ENCODE measurements around the gene ABCC4. TPM values are rescaled to one million over a fixed set of nuclear protein-coding genes. Genes with fewer than 3 reads are reported as not detected.

ABCC4 gene
- total and polyA plus RNA-seq, 4 experiments from 2014 or later, result 4.8 to 10.0 (median 6.9) TPM

DNA sequence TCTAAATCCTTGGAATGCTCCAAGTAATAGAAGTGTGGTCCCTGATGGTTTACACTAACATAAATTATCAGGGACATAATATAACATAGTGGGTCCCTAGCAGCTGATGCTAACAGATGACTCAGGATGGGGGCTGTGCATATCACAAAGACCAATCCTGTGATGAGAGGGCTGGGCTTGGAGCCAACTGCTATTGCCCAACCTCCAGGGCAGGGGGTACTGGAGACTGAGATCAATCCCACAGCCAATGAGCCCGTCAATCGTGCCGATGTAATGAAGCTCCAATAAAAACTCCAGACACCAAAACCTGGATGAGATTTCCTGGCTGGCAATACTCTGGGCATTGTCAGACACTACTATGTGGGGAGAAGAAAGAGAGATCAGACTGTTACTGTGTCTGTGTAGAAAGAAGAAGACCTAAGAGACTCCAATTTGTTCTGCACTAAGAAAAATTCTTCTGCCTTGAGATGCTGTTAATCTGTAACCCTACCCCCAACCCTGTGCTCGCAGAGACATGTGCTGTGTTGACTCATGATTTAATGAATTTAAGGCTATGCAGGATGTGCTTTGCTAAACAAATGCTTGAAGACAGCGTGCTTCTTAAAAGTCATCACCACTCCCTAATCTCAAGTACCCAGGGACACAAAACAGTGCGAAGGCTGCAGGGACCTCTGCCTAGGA is 33.4 kb downstream of the ABCC4 start:
- no peaks in the 10 kb centered on the region for H3K27me3 Mint-ChIP-seq
- ChIA-PET CTCF (ENCODE audit: partially characterized antibody) (interaction anchor here (0.5 kb wide), 1 partner anchor 30 kb away, joined by 4 read pairs; no protein-coding TSS in a partner anchor), POLR2A (ENCODE audit: partially characterized antibody) (no interaction called here)

DNA sequence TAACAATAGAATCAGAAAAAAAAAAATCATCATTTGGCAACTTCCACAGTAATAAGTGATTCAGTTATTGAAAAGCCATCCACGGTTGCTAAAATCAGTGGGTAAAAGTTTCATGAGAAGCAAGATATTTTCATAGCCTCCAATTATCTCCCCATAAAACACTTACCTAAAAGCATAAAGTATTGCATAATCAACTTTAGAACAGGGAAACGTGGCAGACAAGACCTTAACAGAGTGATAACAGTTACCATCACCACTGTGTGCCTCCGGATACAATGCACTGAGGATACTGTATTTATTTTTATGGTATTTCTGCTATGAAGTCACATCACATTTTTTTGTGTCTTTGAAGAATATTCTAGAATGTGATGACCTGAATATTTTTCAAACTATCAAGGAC is 37.0 kb downstream of the ABCC4 start:
- Histone ChIP-seq H3K4me3 (ENCODE audit: low read length in 2 of 2) (no peak overlapping the region), H3K27me3 (ENCODE audit: insufficient read depth, low read length) (no peaks in the 10 kb centered on the region), H3K4me1 (ENCODE audit: insufficient read depth, low read length) (no peaks in the 10 kb centered on the region), H3K9me3 (ENCODE audit: control insufficient read depth in 1 of 2, low read length in 2 of 2) (no peaks in the 10 kb centered on the region), H3K27ac (ENCODE audit: low read depth, low read length) (no peak overlapping the region), H3K36me3 (ENCODE audit: insufficient read depth, low read length) (no peaks in the 10 kb centered on the region)
- H3K36me3 Mint-ChIP-seq, result peaks cover 26 to 60% of the 10 kb centered on the region in 2 donors
- peaks cover 2 to 7% (median 4%) of the 10 kb centered on the region in 8 donors for H3K9me3 Mint-ChIP-seq
- no peaks in the 10 kb centered on the region for H3K27me3 Mint-ChIP-seq
- ChIA-PET POLR2A (ENCODE audit: partially characterized antibody) (no interaction called here), CTCF (ENCODE audit: partially characterized antibody) (no interaction called here)
- DNase-seq, result no peak
- no peak overlapping the region for H3K27ac Mint-ChIP-seq
- peaks cover 0 to 4% (median 2%) of the 10 kb centered on the region in 4 donors for H3K4me1 Mint-ChIP-seq
- intact Hi-C loops (cut with micrococcal nuclease), result no loop called here
- no peak overlapping the region for H3K4me3 Mint-ChIP-seq

More for the DNA sequence above, 33.4 kb downstream of the ABCC4 start:
- Mint-ChIP-seq H3K4me3 (no peak overlapping the region), H3K9me3 (peaks cover 2 to 7% (median 4%) of the 10 kb centered on the region in 8 donors), H3K4me1 (peaks cover 0 to 8% (median 2%) of the 10 kb centered on the region in 4 donors), H3K27ac (no peak overlapping the region), H3K36me3 (peaks cover 23 to 52% of the 10 kb centered on the region in 2 donors)
- no peaks in the 10 kb centered on the region for H3K36me3 ChIP-seq (ENCODE audit: insufficient read depth, low read length)
- H3K9me3 ChIP-seq (ENCODE audit: control insufficient read depth in 1 of 2, low read length in 2 of 2), result no peaks in the 10 kb centered on the region
- H3K27ac ChIP-seq (ENCODE audit: low read depth, low read length), result no peak overlapping the region
- intact Hi-C loops (cut with micrococcal nuclease), result no loop called here
- H3K4me1 ChIP-seq (ENCODE audit: insufficient read depth, low read length), result no peaks in the 10 kb centered on the region
- H3K27me3 ChIP-seq (ENCODE audit: insufficient read depth, low read length), result no peaks in the 10 kb centered on the region
- H3K4me3 ChIP-seq (ENCODE audit: low read length in 2 of 2), result no peak overlapping the region
- DNase-seq, result no peak

DNA sequence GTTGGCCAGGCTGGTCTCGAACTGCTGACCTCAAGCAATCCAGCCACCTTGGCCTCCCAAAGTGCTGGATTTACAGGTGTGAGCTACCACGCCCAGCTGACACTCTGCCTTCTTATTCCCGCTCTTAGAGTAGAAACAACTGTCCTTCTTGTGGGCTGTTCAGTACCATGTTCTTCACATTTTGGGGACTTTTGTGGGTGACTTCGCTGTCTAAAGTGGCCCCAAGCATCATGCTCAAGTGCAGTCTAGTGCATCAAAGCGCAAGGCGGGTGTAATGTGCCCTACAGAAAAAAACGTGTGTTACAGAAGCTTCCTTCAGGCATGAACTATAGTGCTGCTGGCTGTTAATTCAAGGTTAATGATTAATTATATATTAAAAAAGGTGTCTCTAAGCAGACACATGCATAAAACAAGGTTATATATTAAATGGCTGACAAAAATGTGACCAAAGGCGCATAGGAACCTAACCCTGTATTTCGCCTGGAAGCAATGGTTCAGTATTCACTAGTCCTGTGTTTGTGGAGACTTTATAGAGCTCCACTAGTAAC is 38.3 kb downstream of the ABCC4 start:
- H3K9me3 ChIP-seq (ENCODE audit: control insufficient read depth in 1 of 2, low read length in 2 of 2), result no peaks in the 10 kb centered on the region
- no peak overlapping the region for H3K4me3 ChIP-seq (ENCODE audit: low read length in 2 of 2)
- no peak for DNase-seq
- intact Hi-C loops (cut with micrococcal nuclease), result no loop called here
- Mint-ChIP-seq H3K27ac (no peak overlapping the region), H3K9me3 (peaks cover 2 to 7% (median 4%) of the 10 kb centered on the region in 8 donors), H3K36me3 (peaks cover 24 to 59% of the 10 kb centered on the region in 2 donors), H3K4me3 (peak overlapping the region in 2 of 8 donors; percentile 31 to 50), H3K4me1 (peaks cover 0 to 4% (median 2%) of the 10 kb centered on the region in 4 donors), H3K27me3 (no peaks in the 10 kb centered on the region)
- ChIA-PET CTCF (ENCODE audit: partially characterized antibody) (no interaction called here), POLR2A (ENCODE audit: partially characterized antibody) (no interaction called here)
- H3K27ac ChIP-seq (ENCODE audit: low read depth, low read length), result no peak overlapping the region
- H3K27me3 ChIP-seq (ENCODE audit: insufficient read depth, low read length), result no peaks in the 10 kb centered on the region
- H3K4me1 ChIP-seq (ENCODE audit: insufficient read depth, low read length), result no peaks in the 10 kb centered on the region
- no peaks in the 10 kb centered on the region for H3K36me3 ChIP-seq (ENCODE audit: insufficient read depth, low read length)

DNA sequence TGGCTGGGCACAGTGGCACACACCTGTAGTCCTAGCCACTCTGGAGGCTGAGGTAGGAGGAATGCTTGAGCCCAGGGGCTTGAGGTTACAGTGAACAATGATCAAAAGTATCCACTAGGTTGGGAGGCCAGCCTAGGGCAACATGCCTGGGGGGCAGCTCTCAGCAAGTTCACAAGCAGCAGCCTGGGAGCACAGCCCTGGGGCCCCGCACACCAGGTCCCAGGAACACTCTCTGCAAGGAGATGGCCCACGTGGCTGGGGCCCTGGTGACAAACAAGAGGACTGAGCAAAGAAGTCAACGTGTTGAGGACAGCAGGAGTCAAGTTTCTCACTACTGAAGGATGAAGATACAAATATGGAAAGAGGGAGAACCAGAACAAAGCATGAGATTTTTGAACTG is 39.3 kb downstream of the ABCC4 start:
- Mint-ChIP-seq H3K9me3 (peaks cover 0 to 7% (median 4%) of the 10 kb centered on the region in 8 donors), H3K4me3 (no peak overlapping the region), H3K4me1 (peaks cover 0 to 4% (median 2%) of the 10 kb centered on the region in 4 donors), H3K27ac (no peak overlapping the region), H3K36me3 (peaks cover 21 to 52% of the 10 kb centered on the region in 2 donors), H3K27me3 (no peaks in the 10 kb centered on the region)
- Histone ChIP-seq H3K4me3 (ENCODE audit: low read length in 2 of 2) (no peak overlapping the region), H3K27me3 (ENCODE audit: insufficient read depth, low read length) (no peaks in the 10 kb centered on the region), H3K9me3 (ENCODE audit: control insufficient read depth in 1 of 2, low read length in 2 of 2) (no peaks in the 10 kb centered on the region), H3K4me1 (ENCODE audit: insufficient read depth, low read length) (no peaks in the 10 kb centered on the region), H3K27ac (ENCODE audit: low read depth, low read length) (no peak overlapping the region), H3K36me3 (ENCODE audit: insufficient read depth, low read length) (no peaks in the 10 kb centered on the region)
- ChIA-PET POLR2A (ENCODE audit: partially characterized antibody) (no interaction called here), CTCF (ENCODE audit: partially characterized antibody) (interaction anchor here (0.7 kb wide), 1 partner anchor 13 kb away, joined by 3 read pairs; no protein-coding TSS in a partner anchor)
- DNase-seq, result no peak
- intact Hi-C loops (cut with micrococcal nuclease), result no loop called here

DNA sequence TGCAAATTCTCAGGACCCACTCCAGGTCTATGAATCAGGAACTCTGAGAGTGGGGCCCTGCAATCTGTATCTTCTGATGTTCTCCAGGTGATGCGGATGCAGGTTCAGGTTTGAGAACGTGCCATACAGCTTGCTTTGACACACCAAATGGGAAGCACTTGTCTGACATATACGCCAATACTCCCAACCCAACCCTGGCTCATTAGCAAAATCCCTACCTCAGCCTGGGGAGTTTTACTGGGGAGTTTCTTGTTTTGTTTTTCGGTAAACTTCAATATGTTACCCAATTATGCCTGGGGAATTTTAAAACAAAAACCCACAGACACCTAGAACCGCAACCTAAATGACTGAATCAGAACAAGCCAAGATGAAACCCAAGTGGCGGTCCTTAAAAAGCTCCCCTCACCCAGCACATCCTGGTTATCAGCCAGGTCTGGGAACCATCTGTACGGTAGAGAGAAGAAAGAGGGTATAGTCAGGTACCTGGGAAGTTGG is 41.2 kb downstream of the ABCC4 start:
- Histone ChIP-seq H3K9me3 (ENCODE audit: control insufficient read depth in 1 of 2, low read length in 2 of 2) (no peaks in the 10 kb centered on the region), H3K36me3 (ENCODE audit: insufficient read depth, low read length) (no peaks in the 10 kb centered on the region), H3K27me3 (ENCODE audit: insufficient read depth, low read length) (no peaks in the 10 kb centered on the region), H3K4me1 (ENCODE audit: insufficient read depth, low read length) (no peaks in the 10 kb centered on the region), H3K4me3 (ENCODE audit: low read length in 2 of 2) (no peak overlapping the region), H3K27ac (ENCODE audit: low read depth, low read length) (no peak overlapping the region)
- intact Hi-C loops (cut with micrococcal nuclease), result no loop called here
- Mint-ChIP-seq H3K9me3 (no peaks in the 10 kb centered on the region), H3K4me3 (no peak overlapping the region), H3K27ac (no peak overlapping the region), H3K27me3 (no peaks in the 10 kb centered on the region), H3K36me3 (peaks cover 12 to 39% of the 10 kb centered on the region in 2 donors), H3K4me1 (peaks cover 0 to 6% (median 4%) of the 10 kb centered on the region in 4 donors)
- POLR2A ChIA-PET (ENCODE audit: partially characterized antibody), result no interaction called here
- DNase-seq, result no peak
- CTCF ChIA-PET (ENCODE audit: partially characterized antibody), result no interaction called here

DNA sequence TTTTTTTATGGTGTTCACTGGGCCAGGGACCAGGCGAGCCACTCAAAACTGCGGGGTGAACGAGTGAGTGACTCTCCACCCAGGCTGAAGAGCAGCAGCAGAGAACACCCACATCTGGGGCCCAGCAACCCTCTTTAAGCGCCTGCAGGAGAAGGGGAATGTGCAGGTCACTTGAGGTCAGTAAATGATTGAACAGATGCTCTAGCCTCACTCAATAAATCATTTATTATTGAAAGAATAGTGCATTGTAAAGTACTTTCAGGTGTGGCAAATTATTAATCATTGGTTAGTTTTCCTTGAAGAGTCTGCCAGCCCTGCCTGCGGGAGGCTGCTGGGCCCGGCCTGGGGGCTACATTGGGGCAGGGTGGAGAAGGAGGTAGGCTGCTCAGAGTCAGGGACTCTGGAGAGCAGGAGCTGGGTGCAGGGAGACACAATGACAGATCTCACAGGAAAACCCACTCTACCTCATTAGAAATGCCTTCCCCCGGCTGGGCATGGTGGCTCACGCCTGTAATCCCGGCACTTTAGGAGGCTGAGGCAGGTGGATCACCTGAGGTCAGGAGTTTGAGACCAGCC is 42.5 kb downstream of the ABCC4 start:
- Mint-ChIP-seq H3K9me3 (no peaks in the 10 kb centered on the region), H3K27ac (peak overlapping the region in 1 of 7 donors; percentile 67), H3K4me1 (peaks cover 0 to 9% (median 4%) of the 10 kb centered on the region in 4 donors), H3K4me3 (no peak overlapping the region), H3K27me3 (no peaks in the 10 kb centered on the region), H3K36me3 (peaks cover 8 to 27% of the 10 kb centered on the region in 2 donors)
- Histone ChIP-seq H3K27me3 (ENCODE audit: insufficient read depth, low read length) (no peaks in the 10 kb centered on the region), H3K36me3 (ENCODE audit: insufficient read depth, low read length) (no peaks in the 10 kb centered on the region), H3K4me1 (ENCODE audit: insufficient read depth, low read length) (no peaks in the 10 kb centered on the region), H3K27ac (ENCODE audit: low read depth, low read length) (no peak overlapping the region), H3K9me3 (ENCODE audit: control insufficient read depth in 1 of 2, low read length in 2 of 2) (no peaks in the 10 kb centered on the region), H3K4me3 (ENCODE audit: low read length in 2 of 2) (no peak overlapping the region)
- CTCF ChIA-PET (ENCODE audit: partially characterized antibody), result no interaction called here
- intact Hi-C loops (cut with micrococcal nuclease), result no loop called here
- POLR2A ChIA-PET (ENCODE audit: partially characterized antibody), result no interaction called here
- no peak for DNase-seq

DNA sequence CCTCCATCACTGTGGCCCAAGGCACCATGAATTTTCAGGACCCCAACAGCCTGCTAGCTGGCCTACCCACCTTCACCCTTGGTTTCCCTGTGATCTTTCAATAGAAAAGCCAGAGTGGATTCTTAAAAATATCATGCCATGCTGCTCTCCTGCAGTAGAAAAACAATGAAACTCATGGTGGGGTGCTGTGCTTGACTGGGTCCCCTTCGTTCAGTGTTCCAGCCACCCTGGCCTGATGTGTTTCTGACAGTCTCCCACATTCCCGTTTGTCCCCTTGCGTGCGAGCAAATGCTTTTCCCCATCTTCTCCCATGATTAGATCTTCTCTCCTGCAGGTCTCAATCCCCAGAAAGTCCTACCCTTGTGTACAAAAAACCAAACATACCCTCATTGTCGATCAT is 43.2 kb downstream of the ABCC4 start:
- CTCF ChIA-PET (ENCODE audit: partially characterized antibody), result no interaction called here
- POLR2A ChIA-PET (ENCODE audit: partially characterized antibody), result no interaction called here

More for the DNA sequence above, 43.2 kb downstream of the ABCC4 start:
- H3K9me3 ChIP-seq (ENCODE audit: control insufficient read depth in 1 of 2, low read length in 2 of 2), result no peaks in the 10 kb centered on the region
- no peaks in the 10 kb centered on the region for H3K27me3 ChIP-seq (ENCODE audit: insufficient read depth, low read length)
- no peaks in the 10 kb centered on the region for H3K36me3 ChIP-seq (ENCODE audit: insufficient read depth, low read length)
- no peaks in the 10 kb centered on the region for H3K4me1 ChIP-seq (ENCODE audit: insufficient read depth, low read length)
- Mint-ChIP-seq H3K4me1 (peaks cover 0 to 9% (median 4%) of the 10 kb centered on the region in 4 donors), H3K4me3 (no peak overlapping the region), H3K27me3 (no peaks in the 10 kb centered on the region), H3K36me3 (peaks cover 8 to 27% of the 10 kb centered on the region in 2 donors), H3K9me3 (no peaks in the 10 kb centered on the region), H3K27ac (peak overlapping the region in 1 of 7 donors; percentile 67)
- no peak overlapping the region for H3K27ac ChIP-seq (ENCODE audit: low read depth, low read length)
- DNase-seq, result no peak
- intact Hi-C loops (cut with micrococcal nuclease), result no loop called here
- no peak overlapping the region for H3K4me3 ChIP-seq (ENCODE audit: low read length in 2 of 2)

Measured in CD4-positive, alpha-beta memory T cell (primary cell).